Measurements from ENCODE around the gene RHNO1. TPM values are rescaled to one million over a fixed set of nuclear protein-coding genes. Genes with fewer than 3 reads are reported as not detected.

RHNO1 gene
- total RNA-seq, 1 experiment from 2014 or later, result 37.7 TPM

- ChIA-PET CTCF (no interaction called here), POLR2A (interaction anchor here (0.7 kb wide), 1 partner anchor 447 kb away, joined by 4 read pairs; no protein-coding TSS in a partner anchor)
- H3K9me3 ChIP-seq (ENCODE audit: control insufficient read depth, insufficient read depth, low read depth, low read length), result no peaks in the 10 kb centered on the region
- peaks cover 7% of the 10 kb centered on the region; the same call in 1 of the 2 replicates for H3K36me3 ChIP-seq (ENCODE audit: control insufficient read depth, insufficient read depth, low read length)
- no peaks in the 10 kb centered on the region for H3K4me1 ChIP-seq (ENCODE audit: control insufficient read depth, insufficient read depth, low read length)
- DNase-seq (ENCODE audit: low read depth, low spot score) (no peak), ATAC-seq (no peak)
- TF ChIP-seq TCF7L2 (IDR thresholded peaks at IDR 0.05; ENCODE audit: low read depth, low read length) (no peak), SIN3A (IDR thresholded peaks at IDR 0.05; ENCODE audit: borderline replicate concordance, insufficient read depth, low read depth, low read length) (no peak)
- H3K27ac ChIP-seq (ENCODE audit: low read length), result no peak overlapping the region
- BruUV-seq (replicated peaks), result no TSS peak
- H3K27me3 ChIP-seq (ENCODE audit: control insufficient read depth, insufficient read depth, low read length), result no peaks in the 10 kb centered on the region
- H3K4me3 ChIP-seq (ENCODE audit: low read depth in 2 of 2, low read length in 2 of 2), result no peak overlapping the region
- intact Hi-C loops (cut with micrococcal nuclease; ENCODE audit: unreplicated experiment) (no loop called here), in situ Hi-C loops (cut with HindIII; ENCODE audit: low pct_unique_long_range_greater_than_20kb, low sequenced_read_pairs) (no loop called here)
These were observed 46.0 kb downstream of the RHNO1 start for GRCh38 chr12:2923057-2923456.

GRCh38 chr12:2924019-2924418 is 47.0 kb downstream of the RHNO1 start:
- TF ChIP-seq TCF7L2 (IDR thresholded peaks at IDR 0.05; ENCODE audit: low read depth, low read length) (no peak), REST (IDR thresholded peaks at IDR 0.05; ENCODE audit: insufficient read depth in 1 of 2, low read depth in 2 of 2, low read length in 1 of 2) (no peak), CTCF (IDR thresholded peaks at IDR 0.05) (no peak), SIN3A (IDR thresholded peaks at IDR 0.05; ENCODE audit: borderline replicate concordance, insufficient read depth, low read depth, low read length) (no peak), POLR2AphosphoS5 (IDR thresholded peaks at IDR 0.05; ENCODE audit: low read depth, low read length) (no peak)
- no peaks in the 10 kb centered on the region for H3K27me3 ChIP-seq (ENCODE audit: control insufficient read depth, insufficient read depth, low read length)
- ATAC-seq (no peak), DNase-seq (ENCODE audit: low read depth, low spot score) (no peak)
- no peak overlapping the region for H3K27ac ChIP-seq (ENCODE audit: low read length)
- peaks cover 7% of the 10 kb centered on the region; the same call in 1 of the 2 replicates for H3K36me3 ChIP-seq (ENCODE audit: control insufficient read depth, insufficient read depth, low read length)
- intact Hi-C loops (cut with micrococcal nuclease; ENCODE audit: unreplicated experiment), result no loop called here
- ChIA-PET CTCF (no interaction called here), POLR2A (no interaction called here)
- H3K9me3 ChIP-seq (ENCODE audit: control insufficient read depth, insufficient read depth, low read depth, low read length), result no peaks in the 10 kb centered on the region
- H3K4me1 ChIP-seq (ENCODE audit: control insufficient read depth, insufficient read depth, low read length), result no peaks in the 10 kb centered on the region
- no TSS peak for BruUV-seq (replicated peaks)
- H3K4me3 ChIP-seq (ENCODE audit: low read depth in 2 of 2, low read length in 2 of 2), result no peak overlapping the region
- in situ Hi-C loops (cut with HindIII; ENCODE audit: low pct_unique_long_range_greater_than_20kb, low sequenced_read_pairs), result no loop called here

GRCh38 chr12:2925322-2925995 is 48.4 kb downstream of the RHNO1 start:
- CTCF ChIA-PET, result no interaction called here
- in situ Hi-C loops (cut with HindIII; ENCODE audit: low pct_unique_long_range_greater_than_20kb, low sequenced_read_pairs) (no loop called here), intact Hi-C loops (cut with micrococcal nuclease; ENCODE audit: unreplicated experiment) (no loop called here)
- BruUV-seq (replicated peaks), result no TSS peak
- Histone ChIP-seq H3K36me3 (ENCODE audit: control insufficient read depth, insufficient read depth, low read length) (peaks cover 7% of the 10 kb centered on the region; the same call in 1 of the 2 replicates), H3K4me3 (ENCODE audit: low read depth in 2 of 2, low read length in 2 of 2) (no peak overlapping the region), H3K27ac (ENCODE audit: low read length) (no peak overlapping the region), H3K9me3 (ENCODE audit: control insufficient read depth, insufficient read depth, low read depth, low read length) (no peaks in the 10 kb centered on the region), H3K4me1 (ENCODE audit: control insufficient read depth, insufficient read depth, low read length) (no peaks in the 10 kb centered on the region), H3K27me3 (ENCODE audit: control insufficient read depth, insufficient read depth, low read length) (no peaks in the 10 kb centered on the region)
- no peak for TF ChIP-seq REST (IDR thresholded peaks at IDR 0.05; ENCODE audit: insufficient read depth in 1 of 2, low read depth in 2 of 2, low read length in 1 of 2)
- TF ChIP-seq CTCF (IDR thresholded peaks at IDR 0.05), result no peak
- no peak for TF ChIP-seq SIN3A (IDR thresholded peaks at IDR 0.05; ENCODE audit: borderline replicate concordance, insufficient read depth, low read depth, low read length)
- no peak for TF ChIP-seq TCF7L2 (IDR thresholded peaks at IDR 0.05; ENCODE audit: low read depth, low read length)
- no peak for TF ChIP-seq POLR2AphosphoS5 (IDR thresholded peaks at IDR 0.05; ENCODE audit: low read depth, low read length)
- ATAC-seq (no peak), DNase-seq (ENCODE audit: low read depth, low spot score) (no peak)
- POLR2A ChIA-PET, result no interaction called here

All from Panc1 (cell line).